Renal cortex interstitium (tissue), 11 donors: ENCODE measurements around the gene ARHGAP26. TPM values are rescaled to one million over a fixed set of nuclear protein-coding genes. Genes with fewer than 3 reads are reported as not detected.

Experiments
- DNase-seq, 11 donors: peaks; one replicate each; pipeline ENCODE4 v3.0.0-alpha.2; 2013; ENCODE audit warnings: low read depth in 9 of 11, low spot score in 4 of 11; ENCODE audit errors: extremely low read depth in 1 of 11
- polyA plus RNA-seq, 3 donors: library from polyadenylated mRNA; unstranded; fragments of 120-200 nt; gene quantifications; one replicate each; pipeline ENCODE4 v1.2.1, GENCODE V29; 2013; ENCODE audit not compliant: insufficient read length in 3 of 3

The ARHGAP26 gene
- polyA plus RNA-seq, 3 donors, result 10.7 to 13.7 (median 10.9) TPM

DNA sequence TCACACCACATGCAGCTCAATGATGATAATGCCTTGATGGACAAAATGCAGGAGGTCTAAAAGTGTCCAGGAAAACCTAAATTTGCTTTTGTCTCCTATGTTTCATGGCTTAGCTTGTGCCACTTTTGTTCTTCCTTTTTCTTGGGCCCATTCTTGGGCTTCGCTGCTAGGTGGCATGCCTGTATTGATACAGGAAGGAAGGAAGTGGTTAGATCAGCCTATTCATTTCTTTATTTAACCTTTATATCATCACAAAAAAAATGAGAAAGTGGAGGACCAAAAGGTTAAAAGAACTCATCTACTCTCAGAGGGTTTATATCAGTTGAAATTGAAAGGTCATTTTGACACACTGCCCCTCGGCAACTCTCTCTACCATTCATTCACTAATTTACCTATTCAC is 260.2 kb downstream of the ARHGAP26 start:
- no peak for DNase-seq

- DNase-seq, result no peak
These were observed 261.8 kb downstream of the ARHGAP26 start for GRCh38 chr5:143031781-143032580.

- no peak for DNase-seq
These were observed 262.3 kb downstream of the ARHGAP26 start for GRCh38 chr5:143032581-143032836.

DNA sequence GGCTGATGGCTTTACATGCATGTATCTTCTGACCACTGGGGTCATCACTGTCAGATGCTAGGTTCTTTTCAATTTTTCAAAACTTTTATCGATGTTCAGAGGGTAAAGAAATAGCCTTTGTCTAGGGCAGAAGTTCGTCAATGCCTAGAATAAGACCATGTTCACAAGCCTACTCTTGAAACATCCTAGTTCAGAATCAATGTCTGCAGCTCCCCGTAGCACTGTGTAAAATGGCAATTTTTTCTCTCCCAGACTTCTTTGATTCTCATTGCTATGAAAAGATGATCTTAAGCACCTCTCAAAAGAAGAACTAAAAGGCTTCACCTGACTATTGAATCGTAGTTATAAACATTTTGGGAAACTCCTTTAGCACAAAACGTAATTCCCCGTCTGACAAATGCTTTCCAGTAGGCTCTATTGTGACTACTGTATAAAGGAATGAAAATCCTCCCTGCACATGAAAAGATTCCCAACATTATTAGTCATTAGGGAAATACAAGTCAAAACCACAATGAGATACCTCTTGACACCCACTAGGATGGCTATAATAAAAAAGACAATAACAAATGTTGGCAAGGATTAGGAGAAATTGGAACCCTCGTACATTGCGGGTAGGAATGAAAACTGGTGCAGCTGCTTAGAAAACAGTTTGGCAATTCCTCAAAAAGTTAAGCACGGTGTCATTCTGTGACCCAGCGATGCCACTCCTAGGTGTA is 263.5 kb downstream of the ARHGAP26 start:
- no peak for DNase-seq

- DNase-seq, result no peak
These were observed 266.2 kb downstream of the ARHGAP26 start for GRCh38 chr5:143036146-143036927.

DNA sequence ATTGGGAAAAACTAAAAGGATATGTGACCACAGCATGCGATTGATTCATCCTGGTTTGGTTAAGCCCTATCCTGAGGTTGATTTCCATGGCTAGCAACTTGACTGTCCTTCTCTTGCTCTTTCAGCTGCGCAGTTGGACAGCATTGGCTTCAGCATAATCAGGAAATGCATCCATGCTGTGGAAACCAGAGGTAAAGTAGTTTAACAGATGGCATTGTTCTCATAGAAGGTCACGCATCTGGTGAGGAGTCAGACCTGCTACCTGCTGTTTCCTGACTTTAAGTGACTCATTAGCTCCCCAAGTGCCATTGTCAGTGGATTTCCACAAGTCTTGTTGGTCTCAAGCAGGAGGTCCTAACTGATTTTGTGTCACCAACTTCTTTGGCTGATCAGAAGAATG is 266.9 kb downstream of the ARHGAP26 start:
- DNase-seq, result no peak

DNA sequence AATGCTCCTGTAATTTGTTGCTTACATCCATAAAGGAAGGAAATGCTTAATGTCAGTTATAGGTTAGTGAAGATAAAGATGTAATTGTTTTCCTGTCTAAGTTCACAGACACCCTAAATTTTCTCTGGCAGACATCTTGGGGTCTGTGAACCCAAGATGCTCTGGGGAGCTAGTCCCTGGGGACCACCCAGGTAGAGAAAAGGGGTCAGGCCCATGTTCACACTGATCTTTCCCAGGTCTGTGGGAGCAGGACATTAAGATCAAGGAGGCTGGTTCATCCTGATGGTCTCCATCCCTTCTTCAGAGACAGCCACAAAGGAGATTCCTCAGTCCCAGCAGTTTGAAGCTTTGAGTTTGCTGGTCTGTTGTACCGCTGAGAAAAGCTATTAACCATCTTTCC is 267.5 kb downstream of the ARHGAP26 start:
- no peak for DNase-seq

DNA sequence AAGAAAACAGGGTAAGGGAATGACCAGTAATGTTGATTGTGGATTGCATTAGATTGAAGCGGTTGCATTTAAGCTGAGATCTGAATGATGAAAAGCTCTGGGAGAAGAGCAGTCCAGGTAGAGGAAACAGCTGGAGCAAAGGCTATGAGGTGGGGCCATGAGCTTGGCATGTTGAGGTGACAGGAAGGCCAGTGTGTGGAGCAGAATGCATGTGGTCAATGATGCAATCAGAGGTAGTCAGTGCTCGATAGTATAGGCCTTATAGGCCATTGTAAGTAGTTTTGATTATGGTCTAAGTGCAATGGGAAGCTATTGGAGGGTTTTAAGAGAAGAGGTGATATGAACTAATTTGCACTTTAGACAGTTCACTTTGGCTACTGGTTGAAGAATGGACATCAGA is 270.4 kb downstream of the ARHGAP26 start:
- DNase-seq, result no peak

GRCh38 chr5:143041461-143041860 is 271.3 kb downstream of the ARHGAP26 start:
- DNase-seq, result peak in 2 of 11 donors; percentile 47 to 54

- DNase-seq, result no peak
These were observed 272.0 kb downstream of the ARHGAP26 start for GRCh38 chr5:143041972-143042770.

DNA sequence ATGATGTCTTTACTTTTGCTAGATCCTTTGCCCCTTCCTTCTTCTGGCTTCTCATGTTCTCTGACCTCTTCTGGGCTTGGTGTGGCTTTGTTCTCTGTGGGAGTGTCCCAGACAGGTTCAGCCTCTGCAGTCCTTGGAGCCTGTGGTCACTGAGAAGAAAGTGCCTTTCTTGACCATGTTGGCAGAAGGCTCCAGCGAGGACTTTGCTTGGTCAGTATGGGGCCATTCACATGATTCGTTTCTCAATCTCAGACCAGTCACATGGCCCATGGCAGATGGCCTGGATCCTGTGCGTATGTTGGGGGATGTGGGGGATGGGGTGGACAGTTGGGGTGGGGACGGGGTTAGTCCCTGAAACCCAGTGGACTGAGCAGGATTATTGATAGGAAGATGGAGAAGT is 274.1 kb downstream of the ARHGAP26 start:
- DNase-seq, result no peak

- no peak for DNase-seq
These were observed 274.9 kb downstream of the ARHGAP26 start for GRCh38 chr5:143045062-143045461.

DNA sequence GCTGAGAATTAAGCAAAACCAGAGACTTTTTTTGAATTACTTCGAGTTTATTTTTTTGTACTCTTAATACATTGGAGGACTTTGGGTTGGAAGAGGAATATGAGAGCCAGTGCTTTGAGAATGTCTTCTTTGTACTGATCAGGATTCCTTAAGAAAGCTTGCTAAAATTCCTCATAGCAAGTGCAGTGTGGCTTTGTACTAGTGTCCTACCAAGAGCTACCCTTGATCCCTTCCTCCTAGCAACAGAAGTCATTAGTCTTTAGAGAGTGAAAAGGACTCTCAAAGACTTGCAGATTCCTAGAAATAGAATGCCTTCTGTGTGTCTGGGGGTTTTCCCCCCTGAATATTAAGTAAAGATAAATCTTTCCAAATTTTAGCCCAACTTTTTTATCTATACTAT is 276.1 kb downstream of the ARHGAP26 start:
- no peak for DNase-seq

GRCh38 chr5:143047091-143047490 is 276.9 kb downstream of the ARHGAP26 start:
- no peak for DNase-seq

DNA sequence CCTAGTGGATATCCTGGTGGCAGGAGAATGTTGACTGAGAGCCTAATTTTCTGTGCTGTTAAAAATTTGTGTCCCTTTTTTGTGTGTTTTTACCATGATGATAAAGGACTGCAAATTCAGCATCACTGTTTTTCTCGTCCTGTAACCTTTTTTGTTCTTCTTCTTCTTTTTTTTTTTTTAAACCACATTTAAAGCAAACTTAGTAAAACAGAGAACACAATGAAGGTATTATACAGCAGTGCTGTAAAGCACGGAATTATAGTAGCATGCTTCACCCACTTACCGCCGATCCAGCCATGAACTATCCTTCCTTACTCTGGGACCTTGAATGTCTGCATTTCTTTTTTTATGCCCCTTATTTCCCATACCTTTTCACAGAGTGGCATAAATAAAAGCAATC is 280.0 kb downstream of the ARHGAP26 start:
- no peak for DNase-seq

DNA sequence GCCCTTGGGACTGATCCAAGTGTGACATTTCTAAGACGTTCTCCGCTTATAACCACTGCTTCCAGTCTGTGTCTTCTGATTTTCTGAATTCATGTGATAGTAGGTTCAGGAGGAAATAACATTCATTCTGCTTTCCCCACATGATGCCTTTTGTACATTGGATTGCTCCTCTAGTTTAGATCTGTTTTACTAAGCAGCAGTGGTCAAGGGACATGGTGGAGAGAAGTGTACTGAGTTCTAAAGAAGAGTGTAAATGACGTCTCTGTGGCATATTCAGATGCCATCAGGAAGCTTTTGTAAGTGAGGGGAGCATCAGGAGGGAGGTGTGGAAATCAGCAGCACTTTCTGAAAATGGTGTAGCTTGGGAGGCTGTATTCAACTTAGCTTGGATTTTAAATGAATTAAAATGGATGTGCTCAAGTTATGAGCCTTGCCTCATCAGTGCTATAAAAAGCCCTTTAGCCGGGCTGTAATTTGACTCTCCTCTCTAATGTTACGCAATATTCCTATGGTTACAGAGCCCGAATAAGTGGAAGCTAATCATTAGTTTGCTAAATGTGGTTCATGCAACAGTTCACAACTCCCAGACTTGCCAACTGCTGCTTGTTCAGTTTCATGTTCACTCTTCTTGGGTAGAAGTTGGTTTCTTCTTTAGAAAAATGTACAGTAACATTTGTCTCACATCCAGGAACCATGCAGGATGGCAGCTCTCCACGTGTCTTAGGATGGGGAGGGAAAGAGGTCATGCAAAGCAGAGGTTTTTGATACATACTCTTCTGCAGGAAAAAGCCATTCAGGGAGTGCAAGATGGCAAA is 281.3 kb downstream of the ARHGAP26 start:
- DNase-seq, result peak in 4 of 11 donors; percentile 40 to 63 (median 56)

DNA sequence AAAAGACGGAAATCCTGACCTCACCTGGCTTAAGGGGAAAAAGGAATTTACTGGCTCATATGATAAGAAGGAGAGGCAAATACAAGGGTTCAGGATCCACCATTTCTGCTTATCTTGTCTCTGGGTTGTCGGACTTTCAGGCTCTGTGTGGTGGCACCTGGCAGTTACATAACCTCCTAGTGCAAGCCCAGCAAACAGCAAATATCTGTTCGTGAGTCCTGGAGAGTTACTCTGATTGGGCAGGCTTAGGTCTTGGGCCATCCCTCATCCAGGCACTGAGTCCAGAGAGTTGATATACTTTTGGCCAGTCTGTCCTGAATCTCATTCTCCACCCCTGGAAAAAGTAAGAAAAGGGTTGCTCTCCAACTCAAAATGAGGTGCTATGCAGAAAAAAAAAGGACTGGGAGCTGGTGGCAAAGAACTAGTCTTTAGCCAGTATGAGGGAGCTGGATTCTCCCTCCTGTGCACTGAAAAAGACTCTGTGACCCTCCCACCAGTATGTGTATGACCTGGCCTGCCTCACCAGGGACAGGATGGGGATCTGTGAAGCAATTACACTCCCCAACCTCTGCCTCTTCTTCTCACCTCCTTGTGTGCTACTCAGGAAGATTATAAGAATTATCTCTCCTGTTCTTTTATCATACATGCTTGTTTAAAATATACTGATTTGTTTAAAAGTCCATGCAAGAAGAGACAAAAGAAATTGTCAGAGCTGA is 282.9 kb downstream of the ARHGAP26 start:
- no peak for DNase-seq

DNA sequence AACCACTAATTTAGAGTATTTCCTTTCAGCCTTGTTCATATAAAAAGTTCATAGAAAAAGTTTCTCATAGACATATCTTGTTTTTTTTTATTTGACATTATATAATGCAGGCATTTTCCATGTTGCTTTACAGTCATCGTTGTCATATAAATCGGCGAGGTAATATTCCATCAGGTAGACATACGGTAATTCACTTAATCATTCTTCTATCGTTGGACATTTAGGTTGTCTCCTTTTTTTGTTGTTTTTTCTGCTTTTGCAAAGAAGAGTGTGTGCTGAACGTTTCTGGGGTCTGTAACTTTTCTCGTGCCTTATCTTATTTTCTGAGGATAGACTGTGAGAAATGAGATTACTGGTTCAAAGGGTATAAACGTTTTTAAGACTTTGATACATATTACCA is 283.6 kb downstream of the ARHGAP26 start:
- DNase-seq, result no peak
